ENCODE data around the gene LHFPL6.
A peak's percentile ranks its signal among the peaks of the same experiment; 100 is the strongest.

Gene LHFPL6

DNA sequence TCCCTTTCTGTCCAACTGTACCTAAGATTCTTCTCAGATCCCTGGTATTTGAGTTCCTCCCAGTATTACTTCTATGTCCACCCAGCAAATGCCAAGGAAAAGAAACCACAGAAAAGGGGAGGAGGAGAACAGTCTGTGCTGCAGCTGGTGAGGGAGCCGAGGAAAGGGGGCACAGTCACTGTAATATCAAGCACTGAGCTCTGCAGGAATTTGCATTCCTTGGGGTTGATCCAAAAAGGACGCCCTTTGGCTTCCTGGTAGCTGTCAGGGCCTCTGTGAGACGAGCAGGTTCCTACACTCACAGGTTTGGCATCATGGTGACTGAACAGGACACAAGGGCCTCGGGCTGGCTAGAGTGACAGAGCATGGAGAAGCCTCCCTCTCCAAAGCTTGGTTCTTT lies 291.4 kb downstream of the LHFPL6 start:
- TF ChIP-seq, protein P1, sequence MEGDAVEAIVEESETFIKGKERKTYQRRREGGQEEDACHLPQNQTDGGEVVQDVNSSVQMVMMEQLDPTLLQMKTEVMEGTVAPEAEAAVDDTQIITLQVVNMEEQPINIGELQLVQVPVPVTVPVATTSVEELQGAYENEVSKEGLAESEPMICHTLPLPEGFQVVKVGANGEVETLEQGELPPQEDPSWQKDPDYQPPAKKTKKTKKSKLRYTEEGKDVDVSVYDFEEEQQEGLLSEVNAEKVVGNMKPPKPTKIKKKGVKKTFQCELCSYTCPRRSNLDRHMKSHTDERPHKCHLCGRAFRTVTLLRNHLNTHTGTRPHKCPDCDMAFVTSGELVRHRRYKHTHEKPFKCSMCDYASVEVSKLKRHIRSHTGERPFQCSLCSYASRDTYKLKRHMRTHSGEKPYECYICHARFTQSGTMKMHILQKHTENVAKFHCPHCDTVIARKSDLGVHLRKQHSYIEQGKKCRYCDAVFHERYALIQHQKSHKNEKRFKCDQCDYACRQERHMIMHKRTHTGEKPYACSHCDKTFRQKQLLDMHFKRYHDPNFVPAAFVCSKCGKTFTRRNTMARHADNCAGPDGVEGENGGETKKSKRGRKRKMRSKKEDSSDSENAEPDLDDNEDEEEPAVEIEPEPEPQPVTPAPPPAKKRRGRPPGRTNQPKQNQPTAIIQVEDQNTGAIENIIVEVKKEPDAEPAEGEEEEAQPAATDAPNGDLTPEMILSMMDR (IDR thresholded peaks at IDR 0.05; ENCODE audit: insufficient read depth, low read depth, low read length, missing control alignments) = no peak
- no peak overlapping the region for H3K4me3 ChIP-seq (ENCODE audit: low read length)
- peak; percentile 15 for DNase-seq (ENCODE audit: low read depth)

DNA sequence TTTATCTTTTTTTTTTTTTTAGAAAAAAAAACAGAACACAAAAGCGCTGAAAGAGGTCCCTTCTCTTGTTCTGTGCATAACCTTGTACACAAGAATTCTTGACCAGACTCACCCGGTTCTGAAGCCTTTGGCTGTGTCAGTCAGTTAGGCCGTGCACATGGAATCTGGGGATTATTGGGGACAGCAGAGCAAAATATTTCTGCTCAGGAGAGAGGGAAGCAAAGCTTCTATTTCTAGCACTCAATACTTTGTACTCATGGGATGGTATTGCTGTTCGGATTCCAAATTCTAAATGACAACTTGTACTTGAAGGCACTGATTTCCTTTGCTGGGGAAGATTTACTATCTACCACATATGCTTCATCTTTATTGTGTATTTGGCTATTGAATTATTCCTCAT lies 292.0 kb downstream of the LHFPL6 start:
- TF ChIP-seq, protein P1 (IDR thresholded peaks at IDR 0.05; ENCODE audit: insufficient read depth, low read depth, low read length, missing control alignments) = no peak
- no peak overlapping the region for H3K4me3 ChIP-seq (ENCODE audit: low read length)
- no peak for DNase-seq (ENCODE audit: low read depth)

- TF ChIP-seq, protein P1 (IDR thresholded peaks at IDR 0.05; ENCODE audit: insufficient read depth, low read depth, low read length, missing control alignments) = no peak
- H3K4me3 ChIP-seq (ENCODE audit: low read length) = no peak overlapping the region
- no peak for DNase-seq (ENCODE audit: low read depth)
These were observed 296.1 kb downstream of the LHFPL6 start for GRCh38 chr13:39306639-39307589.

GRCh38 chr13:39302820-39303219 lies 300.2 kb downstream of the LHFPL6 start:
- TF ChIP-seq, protein P1 (IDR thresholded peaks at IDR 0.05; ENCODE audit: insufficient read depth, low read depth, low read length, missing control alignments) = no peak
- H3K4me3 ChIP-seq (ENCODE audit: low read length) = no peak overlapping the region
- no peak for DNase-seq (ENCODE audit: low read depth)

- TF ChIP-seq, protein P1 (IDR thresholded peaks at IDR 0.05; ENCODE audit: insufficient read depth, low read depth, low read length, missing control alignments) = no peak
- DNase-seq (ENCODE audit: low read depth) = no peak
- H3K4me3 ChIP-seq (ENCODE audit: low read length) = no peak overlapping the region
These were observed 304.0 kb downstream of the LHFPL6 start for GRCh38 chr13:39298951-39299350.

DNA sequence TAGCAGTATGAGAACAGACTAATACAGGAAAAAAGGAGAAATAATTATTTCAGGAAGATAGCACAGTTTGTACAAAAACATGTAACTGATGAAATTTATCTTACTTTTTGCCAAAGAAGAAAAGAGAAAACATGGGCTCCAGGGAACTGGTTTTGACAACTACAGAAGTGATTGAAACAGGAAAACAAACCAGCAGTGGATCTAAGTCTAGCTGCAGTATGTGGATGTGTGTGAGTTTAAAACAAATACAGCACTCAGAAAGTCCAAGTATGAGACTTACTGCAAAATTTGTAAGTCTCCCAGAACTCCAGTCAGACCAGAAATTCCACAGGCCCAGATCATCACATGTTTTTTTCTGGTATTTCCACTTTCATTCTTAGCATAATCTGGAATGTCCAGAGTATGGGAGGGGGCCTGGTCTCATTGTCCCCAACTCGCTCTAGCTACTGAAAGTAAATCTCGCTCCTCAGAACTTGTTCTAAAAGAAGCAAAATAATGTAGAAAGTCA lies 305.3 kb downstream of the LHFPL6 start:
- DNase-seq (ENCODE audit: low read depth) = no peak
- no peak overlapping the region for H3K4me3 ChIP-seq (ENCODE audit: low read length)
- TF ChIP-seq, protein P1 (IDR thresholded peaks at IDR 0.05; ENCODE audit: insufficient read depth, low read depth, low read length, missing control alignments) = no peak
